Measurements from ENCODE around the gene ABCA13. TPM values are rescaled to one million over a fixed set of nuclear protein-coding genes. Genes with fewer than 3 reads are reported as not detected.

The ABCA13 gene
- total and polyA plus RNA-seq, 2 donors (not counting 3 experiments of a cell fraction or from before 2014, with no cell fraction given): 0.01 to 0.11 TPM

DNA sequence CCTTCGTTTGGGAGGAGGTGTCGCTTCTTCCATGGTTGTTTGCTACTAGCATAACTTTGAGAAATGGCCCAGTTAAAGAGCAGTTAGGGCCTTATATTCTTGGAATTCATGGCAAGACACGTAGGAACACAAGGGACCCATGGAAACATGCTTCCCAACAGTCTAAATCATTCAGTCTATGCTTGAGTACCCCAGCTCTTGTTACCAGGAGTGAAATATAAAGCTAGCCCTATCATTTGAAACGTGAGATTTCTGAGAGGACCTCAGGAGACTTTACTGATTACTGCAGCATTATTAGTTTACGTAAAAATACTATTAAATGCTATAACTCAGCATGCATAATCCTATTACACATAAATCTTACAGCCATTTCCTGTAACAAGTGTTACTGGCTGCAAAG lies 424.5 kb downstream of the ABCA13 start:
- Histone ChIP-seq H3K27me3 (ENCODE audit: control insufficient read depth in 2 of 2, insufficient read depth in 2 of 2, low read length in 2 of 2) (no peaks in the 10 kb centered on the region), H3K9ac (replicated peaks; ENCODE audit: extremely low read depth, insufficient read depth, low read length) (no peak overlapping the region), H3K36me3 (ENCODE audit: control insufficient read depth in 2 of 2, extremely low read depth in 1 of 2, insufficient read depth in 2 of 2, low read length in 2 of 2) (no peaks in the 10 kb centered on the region), H3K4me1 (ENCODE audit: control insufficient read depth, extremely low read depth, insufficient read depth, low read length) (no peaks in the 10 kb centered on the region), H3K9me1 (replicated peaks; ENCODE audit: control insufficient read depth, extremely low read depth, insufficient read depth, low read length) (no peaks in the 10 kb centered on the region), H2AFZ (ENCODE audit: low read depth, low read length) (no peak overlapping the region), H3K79me2 (ENCODE audit: control insufficient read depth, insufficient read depth, low read length) (no peaks in the 10 kb centered on the region), H3K27ac (ENCODE audit: insufficient read depth, low read depth, low read length) (no peak overlapping the region), H4K20me1 (replicated peaks; ENCODE audit: control insufficient read depth, extremely low read depth, insufficient read depth, low read length) (no peaks in the 10 kb centered on the region), H3K4me2 (ENCODE audit: insufficient read depth, low read length) (no peak overlapping the region), H3K4me3 (replicated peaks in 1 of 3; ENCODE audit: insufficient read depth in 1 of 3, low read depth in 1 of 3, low read length in 3 of 3) (no peak overlapping the region), H3K9me3 (replicated peaks; ENCODE audit: control insufficient read depth, insufficient read depth, low read length) (no peaks in the 10 kb centered on the region)
- FAIRE-seq (no peak), DNase-seq (ENCODE audit: low read depth, low spot score) (no peak)
- TF ChIP-seq MAX (IDR thresholded peaks at IDR 0.05; ENCODE audit: insufficient read depth, insufficient read length) (no peak), POLR2A (IDR thresholded peaks at IDR 0.05; ENCODE audit: low read depth, low read length) (no peak), JUN (IDR thresholded peaks at IDR 0.05; ENCODE audit: borderline replicate concordance, insufficient read depth, insufficient read length, low read depth) (no peak), POLR2AphosphoS5 (IDR thresholded peaks at IDR 0.05; ENCODE audit: insufficient read depth, low read depth, low read length) (no peak), EZH2 (IDR thresholded peaks at IDR 0.05; ENCODE audit: borderline replicate concordance, low read depth, low read length, severe bottlenecking) (no peak), MYC (IDR thresholded peaks at IDR 0.05; ENCODE audit: low read depth, low read length) (no peak), GATA2 (IDR thresholded peaks at IDR 0.05; ENCODE audit: insufficient read depth, insufficient read length, low read depth, low read length) (no peak), FOS (IDR thresholded peaks at IDR 0.05; ENCODE audit: borderline replicate concordance, insufficient read depth, low read length) (no peak)
- TF ChIP-seq, protein P1, sequence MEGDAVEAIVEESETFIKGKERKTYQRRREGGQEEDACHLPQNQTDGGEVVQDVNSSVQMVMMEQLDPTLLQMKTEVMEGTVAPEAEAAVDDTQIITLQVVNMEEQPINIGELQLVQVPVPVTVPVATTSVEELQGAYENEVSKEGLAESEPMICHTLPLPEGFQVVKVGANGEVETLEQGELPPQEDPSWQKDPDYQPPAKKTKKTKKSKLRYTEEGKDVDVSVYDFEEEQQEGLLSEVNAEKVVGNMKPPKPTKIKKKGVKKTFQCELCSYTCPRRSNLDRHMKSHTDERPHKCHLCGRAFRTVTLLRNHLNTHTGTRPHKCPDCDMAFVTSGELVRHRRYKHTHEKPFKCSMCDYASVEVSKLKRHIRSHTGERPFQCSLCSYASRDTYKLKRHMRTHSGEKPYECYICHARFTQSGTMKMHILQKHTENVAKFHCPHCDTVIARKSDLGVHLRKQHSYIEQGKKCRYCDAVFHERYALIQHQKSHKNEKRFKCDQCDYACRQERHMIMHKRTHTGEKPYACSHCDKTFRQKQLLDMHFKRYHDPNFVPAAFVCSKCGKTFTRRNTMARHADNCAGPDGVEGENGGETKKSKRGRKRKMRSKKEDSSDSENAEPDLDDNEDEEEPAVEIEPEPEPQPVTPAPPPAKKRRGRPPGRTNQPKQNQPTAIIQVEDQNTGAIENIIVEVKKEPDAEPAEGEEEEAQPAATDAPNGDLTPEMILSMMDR (IDR thresholded peaks at IDR 0.05; ENCODE audit: extremely low read depth in 1 of 2, insufficient read depth in 1 of 2, low read depth in 1 of 2, low read length in 2 of 2): no peak
- POLR2A ChIA-PET: no interaction called here
- dilution Hi-C loops (cut with MboI; ENCODE audit: extremely low pct_ligation_motif_present, low sequenced_read_pairs) (no loop called here), intact Hi-C loops (cut with micrococcal nuclease) (no loop called here)
- CTCF ChIA-PET: no interaction called here
- BruUV-seq (replicated peaks): no TSS peak
